Measurements from ENCODE around the gene L3MBTL4. TPM values are rescaled to one million over a fixed set of nuclear protein-coding genes. Genes with fewer than 3 reads are reported as not detected.
A peak's percentile ranks its signal among the peaks of the same experiment; 100 is the strongest.

L3MBTL4 gene
- total and polyA plus RNA-seq, 11 donors, result 0.27 to 3.3 (median 1.2) TPM

- Histone ChIP-seq H3K27me3 (no peaks in the 10 kb centered on the region), H3K9me3 (no peaks in the 10 kb centered on the region), H3K4me3 (no peak overlapping the region), H3K36me3 (peaks cover 0 to 7% (median 0%) of the 10 kb centered on the region in 9 donors), H3K27ac (no peak overlapping the region), H3K4me1 (peaks cover 0 to 3% (median 0%) of the 10 kb centered on the region in 12 donors)
- peak in 1 of 4 donors; percentile 48 for ATAC-seq
- DNase-seq, result no peak
- no peak for TF ChIP-seq POLR2A (IDR thresholded peaks at IDR 0.05)
- TF ChIP-seq CTCF (IDR thresholded peaks at IDR 0.05), result no peak
- WGBS, 4 donors, result 70 to 81% (median 73%) methylated on average over 3 of the region's 3 CpGs
- intact Hi-C loops (cut with DNase I), result loop anchor here in 2 of 10 donors (5.0 kb wide), 2 partner anchors 333 to 338 kb away; no protein-coding TSS in a partner anchor
Measured at GRCh38 chr18:6220129-6220528, 194.6 kb downstream of the L3MBTL4 start.

DNA sequence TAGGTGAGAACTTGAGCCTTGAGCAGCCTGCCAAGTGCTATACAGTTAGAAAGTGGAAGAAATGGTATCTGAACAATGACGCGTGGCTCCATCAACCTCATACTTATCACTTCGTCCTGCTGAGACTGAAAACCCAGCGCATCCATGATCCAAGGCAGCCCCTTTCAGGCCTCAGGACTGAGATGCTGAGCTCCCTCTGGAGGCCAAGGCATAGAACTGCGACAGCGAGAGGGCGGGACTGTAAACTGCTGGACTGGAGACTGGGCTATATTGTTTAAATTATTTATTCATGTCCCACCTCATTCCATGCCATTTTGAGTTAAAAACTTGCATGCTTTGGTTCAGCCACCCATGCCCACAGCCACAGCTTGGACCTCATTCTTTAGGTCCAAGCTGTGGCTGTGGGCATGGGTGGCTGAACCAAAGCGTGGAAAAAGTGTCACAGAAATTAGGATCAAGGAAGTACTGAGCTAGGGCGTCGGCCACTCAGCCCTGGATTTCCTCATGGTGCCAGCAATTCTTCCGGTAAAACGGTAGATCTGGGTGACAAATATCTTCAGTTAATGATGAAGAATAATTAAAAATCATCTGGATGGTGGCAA lies 195.5 kb downstream of the L3MBTL4 start:
- TF ChIP-seq POLR2A (IDR thresholded peaks at IDR 0.05) (no peak), CTCF (IDR thresholded peaks at IDR 0.05) (peak; percentile 53 to 73 (median 62))

GRCh38 chr18:6215888-6216287 lies 198.8 kb downstream of the L3MBTL4 start:
- Histone ChIP-seq H3K27me3 (no peaks in the 10 kb centered on the region), H3K4me1 (no peaks in the 10 kb centered on the region), H3K9me3 (no peaks in the 10 kb centered on the region), H3K27ac (no peak overlapping the region), H3K4me3 (no peak overlapping the region), H3K36me3 (no peaks in the 10 kb centered on the region)
- TF ChIP-seq CTCF (IDR thresholded peaks at IDR 0.05) (no peak), POLR2A (IDR thresholded peaks at IDR 0.05) (no peak)
- ATAC-seq (no peak), DNase-seq (no peak)
- intact Hi-C loops (cut with DNase I), result loop anchor here in 7 of 10 donors (5.0 to 10.0 kb wide), 4 partner anchors 269 to 1141 kb away; no protein-coding TSS in a partner anchor
- WGBS, 4 donors, result 70 to 79% (median 75%) methylated on average over 2 of the region's 2 CpGs

More for the DNA sequence above, 195.5 kb downstream of the L3MBTL4 start:
- peak in 3 of 4 donors; percentile 62 to 77 (median 65) for ATAC-seq
- Histone ChIP-seq H3K27me3 (no peaks in the 10 kb centered on the region), H3K4me1 (peaks cover 0 to 3% (median 0%) of the 10 kb centered on the region in 12 donors), H3K27ac (no peak overlapping the region), H3K9me3 (no peaks in the 10 kb centered on the region), H3K36me3 (peaks cover 0 to 7% (median 0%) of the 10 kb centered on the region in 9 donors), H3K4me3 (no peak overlapping the region)
- intact Hi-C loops (cut with DNase I), result loop anchor here in 8 of 10 donors (1.0 to 10.0 kb wide), 5 partner anchors 266 to 1144 kb away; no protein-coding TSS in a partner anchor
- DNase-seq, result peak in 3 of 5 donors; percentile 15 to 40 (median 37)
- 51 to 63% (median 52%) methylated on average over 12 of the region's 12 CpGs for WGBS, 4 donors

- TF ChIP-seq CTCF (IDR thresholded peaks at IDR 0.05), result no peak
- Histone ChIP-seq H3K36me3 (no peaks in the 10 kb centered on the region), H3K4me1 (no peaks in the 10 kb centered on the region), H3K9me3 (no peaks in the 10 kb centered on the region), H3K27ac (no peak overlapping the region), H3K4me3 (no peak overlapping the region), H3K27me3 (no peaks in the 10 kb centered on the region)
- no peak for DNase-seq
- ATAC-seq, result no peak
- 91 to 95% (median 93%) methylated on average over 1 of the region's 1 CpG for WGBS, 4 donors
- intact Hi-C loops (cut with DNase I), result loop anchor here in 3 of 10 donors (10.0 kb wide), 3 partner anchors 274 to 1136 kb away; no protein-coding TSS in a partner anchor
Measured at GRCh38 chr18:6211174-6211504, 203.6 kb downstream of the L3MBTL4 start.

All from heart left ventricle (tissue), 16 donors.